ENCODE data around the gene UBE2D2.

The UBE2D2 gene

GRCh38 chr5:139557811-139558210 is 3.3 kb upstream of the UBE2D2 start:
- no peak overlapping the region for H3K4me3 ChIP-seq (ENCODE audit: low read length)
- DNase-seq (ENCODE audit: low read depth): no peak
- TF ChIP-seq CTCF (conservative IDR thresholded peaks at IDR 0.05; ENCODE audit: low read length): no peak

- peak; percentile 37 for DNase-seq (ENCODE audit: low read depth)
- H3K4me3 ChIP-seq (ENCODE audit: low read length): peak overlapping the region; percentile 83
- no peak for TF ChIP-seq CTCF (conservative IDR thresholded peaks at IDR 0.05; ENCODE audit: low read length)
Measured at GRCh38 chr5:139561655-139562451, 714 bp downstream of the UBE2D2 start.

- peak overlapping the region; percentile 83 for H3K4me3 ChIP-seq (ENCODE audit: low read length)
- DNase-seq (ENCODE audit: low read depth): no peak
- TF ChIP-seq CTCF (conservative IDR thresholded peaks at IDR 0.05; ENCODE audit: low read length): no peak
Measured at GRCh38 chr5:139562847-139563246, 1.7 kb downstream of the UBE2D2 start.

- H3K4me3 ChIP-seq (ENCODE audit: low read length): no peak overlapping the region
- peak; percentile 26 for DNase-seq (ENCODE audit: low read depth)
- no peak for TF ChIP-seq CTCF (conservative IDR thresholded peaks at IDR 0.05; ENCODE audit: low read length)
Measured at GRCh38 chr5:139565411-139566305, 4.5 kb downstream of the UBE2D2 start.

- DNase-seq (ENCODE audit: low read depth): peak; percentile 72
- H3K4me3 ChIP-seq (ENCODE audit: low read length): no peak overlapping the region
- TF ChIP-seq CTCF (conservative IDR thresholded peaks at IDR 0.05; ENCODE audit: low read length): no peak
Measured at GRCh38 chr5:139566611-139567010, 5.5 kb downstream of the UBE2D2 start.

GRCh38 chr5:139569270-139569955 is 8.3 kb downstream of the UBE2D2 start:
- no peak overlapping the region for H3K4me3 ChIP-seq (ENCODE audit: low read length)
- TF ChIP-seq CTCF (conservative IDR thresholded peaks at IDR 0.05; ENCODE audit: low read length): no peak
- no peak for DNase-seq (ENCODE audit: low read depth)
